Anterior cingulate cortex (tissue), 58 donors: Measurements from ENCODE around the gene PSMD14.
"Not testable (repeated sequence)": the region's sequence is repeated elsewhere in the genome, so short reads cannot be mapped to it uniquely, and the experiment has no call there.

Experiments
- DNase-seq, 58 donors: peaks; one replicate each; lab custom pipeline; 2025; lab: John Stamatoyannopoulos, UW

The PSMD14 gene

GRCh38 chr2:161332371-161332967 lies 24.2 kb downstream of the PSMD14 start:
- DNase-seq, result no peak

GRCh38 chr2:161335626-161336025 lies 27.4 kb downstream of the PSMD14 start:
- no peak for DNase-seq

GRCh38 chr2:161337247-161337646 lies 29.0 kb downstream of the PSMD14 start:
- DNase-seq, result no peak

- DNase-seq, result not testable (repeated sequence)
These were observed 31.3 kb downstream of the PSMD14 start for GRCh38 chr2:161339532-161339931.

GRCh38 chr2:161340930-161341413 lies 32.7 kb downstream of the PSMD14 start:
- DNase-seq, result not testable (repeated sequence)

GRCh38 chr2:161343235-161343634 lies 35.0 kb downstream of the PSMD14 start:
- DNase-seq, result no peak

- DNase-seq, result no peak
These were observed 36.5 kb downstream of the PSMD14 start for GRCh38 chr2:161344692-161345091.

GRCh38 chr2:161351678-161352077 lies 43.5 kb downstream of the PSMD14 start:
- no peak for DNase-seq

GRCh38 chr2:161352719-161353118 lies 44.5 kb downstream of the PSMD14 start:
- no peak for DNase-seq

- no peak for DNase-seq
These were observed 45.3 kb downstream of the PSMD14 start for GRCh38 chr2:161353543-161353942.

GRCh38 chr2:161354106-161354505 lies 45.9 kb downstream of the PSMD14 start:
- DNase-seq, result no peak

- DNase-seq, result no peak
These were observed 46.9 kb downstream of the PSMD14 start for GRCh38 chr2:161355106-161355505.

- DNase-seq, result no peak
These were observed 47.8 kb downstream of the PSMD14 start for GRCh38 chr2:161355983-161356382.

- no peak for DNase-seq
These were observed 48.9 kb downstream of the PSMD14 start for GRCh38 chr2:161357097-161357496.

GRCh38 chr2:161358838-161359237 lies 50.6 kb downstream of the PSMD14 start:
- DNase-seq, result no peak

- not testable (repeated sequence) for DNase-seq
These were observed 52.0 kb downstream of the PSMD14 start for GRCh38 chr2:161360095-161360654.

GRCh38 chr2:161362568-161363166 lies 54.4 kb downstream of the PSMD14 start:
- DNase-seq, result no peak

GRCh38 chr2:161367675-161368074 lies 59.5 kb downstream of the PSMD14 start:
- DNase-seq, result no peak

GRCh38 chr2:161369311-161369710 lies 61.1 kb downstream of the PSMD14 start:
- no peak for DNase-seq

- peak in 16 of 58 donors; percentile 0 to 36 (median 6) for DNase-seq
These were observed 62.8 kb downstream of the PSMD14 start for GRCh38 chr2:161370981-161371380.

- DNase-seq, result no peak
These were observed 63.6 kb downstream of the PSMD14 start for GRCh38 chr2:161371869-161372268.

- no peak for DNase-seq
These were observed 65.7 kb downstream of the PSMD14 start for GRCh38 chr2:161373942-161374341.
